ENCODE results near the gene NOTCH1. TPM values are rescaled to one million over a fixed set of nuclear protein-coding genes. Genes with fewer than 3 reads are reported as not detected.
A peak's percentile ranks its signal among the peaks of the same experiment; 100 is the strongest.
"Not testable (repeated sequence)": the region's sequence is repeated elsewhere in the genome, so short reads cannot be mapped to it uniquely, and the experiment has no call there.

The NOTCH1 gene
- 9.2 and 47.5 TPM in 2 replicates for total RNA-seq

GRCh38 chr9:136545965-136546696 lies at the start of gene NOTCH1:
Gene NOTCH1, minus strand, starts transcription at chr9:136546048. Its CDS starts 262 bp downstream, at chr9:136545786.
- DNase-seq (ENCODE audit: low read depth): peak; percentile 70

- no peak for DNase-seq (ENCODE audit: low read depth)
Observed at GRCh38 chr9:136594492-136594891, 48.6 kb upstream of the NOTCH1 start.

- no peak for DNase-seq (ENCODE audit: low read depth)
Observed at GRCh38 chr9:136593581-136593980, 47.7 kb upstream of the NOTCH1 start.

- DNase-seq (ENCODE audit: low read depth): no peak
Observed at GRCh38 chr9:136592666-136593065, 46.8 kb upstream of the NOTCH1 start.

GRCh38 chr9:136590821-136591752 lies 45.2 kb upstream of the NOTCH1 start:
- DNase-seq (ENCODE audit: low read depth): no peak

- DNase-seq (ENCODE audit: low read depth): no peak
Observed at GRCh38 chr9:136589766-136590763, 44.2 kb upstream of the NOTCH1 start.

GRCh38 chr9:136588663-136589464 lies 43.0 kb upstream of the NOTCH1 start:
- DNase-seq (ENCODE audit: low read depth): no peak

GRCh38 chr9:136587944-136588662 lies 42.3 kb upstream of the NOTCH1 start:
- DNase-seq (ENCODE audit: low read depth): no peak

GRCh38 chr9:136587145-136587943 lies 41.5 kb upstream of the NOTCH1 start:
- no peak for DNase-seq (ENCODE audit: low read depth)

GRCh38 chr9:136586391-136586953 lies 40.6 kb upstream of the NOTCH1 start:
- no peak for DNase-seq (ENCODE audit: low read depth)

- DNase-seq (ENCODE audit: low read depth): no peak
Observed at GRCh38 chr9:136585531-136586120, 39.8 kb upstream of the NOTCH1 start.

GRCh38 chr9:136584934-136585333 lies 39.1 kb upstream of the NOTCH1 start:
- DNase-seq (ENCODE audit: low read depth): no peak

- no peak for DNase-seq (ENCODE audit: low read depth)
Observed at GRCh38 chr9:136584401-136584932, 38.6 kb upstream of the NOTCH1 start.

- DNase-seq (ENCODE audit: low read depth): no peak
Observed at GRCh38 chr9:136582977-136583735, 37.3 kb upstream of the NOTCH1 start.

GRCh38 chr9:136581614-136582447 lies 36.0 kb upstream of the NOTCH1 start:
- DNase-seq (ENCODE audit: low read depth): no peak

- not testable (repeated sequence) for DNase-seq (ENCODE audit: low read depth)
Observed at GRCh38 chr9:136579650-136580219, 33.9 kb upstream of the NOTCH1 start.
